Urinary bladder (tissue), 4 donors: Measurements from ENCODE around the gene CDSN. TPM values are rescaled to one million over a fixed set of nuclear protein-coding genes. Genes with fewer than 3 reads are reported as not detected.

Experiments used
- DNase-seq: peaks from one replicate; pipeline ENCODE4 v3.0.0-alpha.2; 2015; ENCODE audit errors: extremely low spot score
- H3K27ac ChIP-seq: one replicate; pipeline ENCODE4 v1.5.1; 2013; ENCODE audit warnings: low read depth, mild to moderate bottlenecking, moderate library complexity
- H3K36me3 ChIP-seq: one replicate; pipeline ENCODE4 v1.6.1; 2013; ENCODE audit warnings: mild to moderate bottlenecking, moderate library complexity; ENCODE audit not compliant: insufficient read depth
- H3K4me1 ChIP-seq: one replicate; pipeline ENCODE4 v1.6.1; 2013; ENCODE audit warnings: mild to moderate bottlenecking, moderate library complexity; ENCODE audit not compliant: insufficient read depth
- H3K4me3 ChIP-seq: one replicate; pipeline ENCODE4 v1.5.1; 2013; ENCODE audit warnings: low read depth, low read length
- WGBS: extraction: QIAGEN DNeasy Blood & Tissue Kit; methylation state at CpG from one replicate; pipeline ENCODE4 v1.1.7; 2013; 5-methylcytosine and 5-hydroxymethylcytosine counted together
- polyA plus RNA-seq: library from polyadenylated mRNA; stranded (reverse); fragments of 200-250 nt; gene quantifications from one replicate; pipeline ENCODE4 v1.2.3, GENCODE V29; 2013
- total RNA-seq: library from RNA; depleted of rRNA; stranded (reverse); fragments of >200 nt; gene quantifications from one replicate; pipeline ENCODE4 v1.2.3, GENCODE V29; 2014
- donor health status: healthy with polysubstance abuse.
- donor health status: healthy.

Gene CDSN
- total and polyA plus RNA-seq, 2 donors = not detected

DNA sequence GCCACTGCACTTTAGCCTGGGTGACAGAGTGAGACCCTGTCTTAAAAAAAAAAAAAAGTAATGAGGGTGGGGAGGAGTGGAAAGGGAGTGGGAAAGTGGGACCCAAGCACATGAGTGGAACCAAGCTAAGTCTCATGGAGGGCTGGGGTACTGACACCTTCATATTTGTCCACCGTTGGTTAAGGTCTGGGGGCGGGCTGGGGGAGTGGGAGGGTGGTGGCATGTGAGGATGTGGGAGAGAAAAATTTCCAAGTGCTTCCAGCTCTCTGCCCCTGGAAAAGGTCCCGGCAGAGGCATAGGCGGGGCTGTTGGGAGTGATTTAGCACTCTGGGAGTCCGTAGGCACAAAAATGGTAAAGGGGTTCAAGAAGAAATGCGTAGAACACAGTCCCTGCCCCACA is 12.6 kb upstream of the CDSN start:
- WGBS = 75% methylated on average over 6 of the region's 6 CpGs
- DNase-seq = no peak
- H3K27ac ChIP-seq = no peak overlapping the region
- H3K36me3 ChIP-seq = no peaks in the 10 kb centered on the region
- H3K4me3 ChIP-seq = no peak overlapping the region
- no peaks in the 10 kb centered on the region for H3K4me1 ChIP-seq

DNA sequence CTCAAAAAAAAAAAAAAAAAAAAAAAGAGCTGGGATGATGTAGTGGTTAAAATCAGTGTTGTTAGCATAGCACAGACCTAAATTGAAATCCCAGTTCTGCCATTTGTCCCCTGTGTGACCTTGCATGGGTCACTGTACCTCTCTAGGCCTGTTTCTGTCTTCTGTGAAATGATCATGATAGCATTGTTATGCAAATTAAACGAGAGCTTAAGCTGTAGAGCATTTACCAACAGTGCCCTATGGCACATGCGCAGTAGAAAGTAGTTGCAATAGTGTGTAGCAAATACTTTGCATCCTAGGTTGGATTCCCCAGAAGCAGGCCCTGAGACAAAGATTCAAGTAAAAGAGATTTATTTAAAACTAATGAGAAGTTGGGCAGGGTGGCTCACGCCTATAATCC is 11.3 kb upstream of the CDSN start:
- H3K4me1 ChIP-seq = no peaks in the 10 kb centered on the region
- no peak overlapping the region for H3K4me3 ChIP-seq
- DNase-seq = no peak
- H3K27ac ChIP-seq = no peak overlapping the region
- no peaks in the 10 kb centered on the region for H3K36me3 ChIP-seq
- 89% methylated on average over 3 of the region's 3 CpGs for WGBS

DNA sequence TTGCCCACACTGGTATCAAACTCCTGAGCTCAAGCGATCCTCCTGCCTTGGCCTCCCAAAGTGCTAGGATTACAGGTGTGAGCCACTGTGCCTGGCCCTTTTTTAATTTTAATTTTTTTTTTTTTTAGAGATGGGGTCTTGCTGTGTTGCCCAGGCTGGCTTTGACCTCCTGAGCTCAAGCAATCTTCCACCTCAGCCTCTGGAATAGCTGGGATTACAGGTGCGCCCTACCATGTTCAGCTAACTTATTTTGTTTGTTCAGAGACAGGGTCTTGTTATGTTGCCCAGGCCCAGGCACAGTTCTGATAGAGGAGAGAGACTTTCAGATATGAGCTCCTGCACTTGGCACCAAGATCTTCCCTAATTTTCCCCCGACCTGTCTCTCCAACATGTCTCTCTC is 10.5 kb upstream of the CDSN start:
- H3K4me1 ChIP-seq = no peaks in the 10 kb centered on the region
- H3K36me3 ChIP-seq = no peaks in the 10 kb centered on the region
- no peak overlapping the region for H3K27ac ChIP-seq
- no peak for DNase-seq
- no peak overlapping the region for H3K4me3 ChIP-seq
- 97% methylated on average over 3 of the region's 3 CpGs for WGBS

DNA sequence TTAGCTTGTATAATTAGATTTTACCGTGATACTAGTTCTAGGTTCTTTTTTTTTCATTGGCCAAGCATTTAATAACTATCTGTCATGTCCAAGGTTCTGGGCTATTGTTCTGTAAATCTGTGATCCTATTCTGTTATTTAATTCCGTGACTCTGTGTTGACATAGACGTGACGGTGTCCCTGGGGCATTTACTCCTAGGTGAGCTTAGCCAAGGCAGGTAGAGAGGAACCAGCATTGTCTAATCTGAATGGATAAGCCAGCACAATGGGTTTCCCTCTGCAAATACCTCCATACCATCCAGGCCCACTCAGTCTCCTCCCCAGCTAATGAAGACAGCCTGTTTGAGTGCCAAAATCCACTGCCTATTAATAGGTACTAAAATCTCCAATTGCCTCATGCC is 8.9 kb upstream of the CDSN start:
- Histone ChIP-seq H3K4me3 (no peak overlapping the region), H3K4me1 (no peaks in the 10 kb centered on the region), H3K36me3 (no peaks in the 10 kb centered on the region), H3K27ac (no peak overlapping the region)
- DNase-seq = no peak
- WGBS = 75% methylated on average over 4 of the region's 4 CpGs

GRCh38 chr6:31128093-31128676 is 7.9 kb upstream of the CDSN start:
- no peaks in the 10 kb centered on the region for H3K4me1 ChIP-seq
- WGBS = 8% methylated on average over 8 of the region's 8 CpGs

DNA sequence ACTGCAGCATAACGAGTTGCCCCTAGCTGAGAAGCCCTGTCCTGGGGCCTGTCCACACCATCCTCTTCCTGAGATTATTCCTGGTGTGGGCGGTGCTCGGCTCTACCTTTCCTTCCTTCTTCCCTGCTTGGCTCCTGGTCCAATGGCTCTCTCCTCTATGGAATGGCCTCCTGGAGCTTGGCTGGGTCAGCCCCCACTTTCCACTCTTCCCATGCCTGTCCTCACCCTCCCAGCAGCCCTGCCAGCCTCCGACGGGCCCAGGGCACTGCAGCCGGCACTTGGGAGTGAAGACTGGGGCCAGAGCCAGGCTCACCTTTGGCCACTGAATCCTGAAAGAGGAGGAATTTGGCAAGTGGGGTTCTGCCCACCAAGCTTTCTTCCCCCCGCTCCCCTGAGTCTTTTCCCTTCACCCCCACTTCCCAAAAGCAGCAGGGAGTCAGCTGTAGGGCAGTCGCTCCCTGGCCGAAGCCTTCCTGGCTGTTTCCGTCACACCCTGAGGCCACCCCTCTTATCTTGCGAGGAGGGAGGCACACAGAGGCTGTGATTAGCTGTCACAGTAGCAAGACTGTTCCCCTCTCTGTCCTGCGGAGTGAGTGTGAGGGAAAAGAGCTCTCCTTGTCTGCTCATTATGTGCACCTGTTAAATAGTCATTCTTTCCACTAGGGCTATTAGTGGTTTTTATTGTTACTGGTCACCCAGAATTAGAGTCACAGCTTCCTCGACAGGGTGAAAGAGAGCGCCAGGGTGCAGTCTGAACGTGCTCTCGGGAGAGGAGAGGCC is 6.3 kb upstream of the CDSN start:
- 69% methylated on average over 16 of the region's 16 CpGs for WGBS

More at GRCh38 chr6:31128093-31128676, 7.9 kb upstream of the CDSN start:
- H3K36me3 ChIP-seq = no peaks in the 10 kb centered on the region
- DNase-seq = no peak
- H3K27ac ChIP-seq = no peak overlapping the region
- H3K4me3 ChIP-seq = no peak overlapping the region

DNA sequence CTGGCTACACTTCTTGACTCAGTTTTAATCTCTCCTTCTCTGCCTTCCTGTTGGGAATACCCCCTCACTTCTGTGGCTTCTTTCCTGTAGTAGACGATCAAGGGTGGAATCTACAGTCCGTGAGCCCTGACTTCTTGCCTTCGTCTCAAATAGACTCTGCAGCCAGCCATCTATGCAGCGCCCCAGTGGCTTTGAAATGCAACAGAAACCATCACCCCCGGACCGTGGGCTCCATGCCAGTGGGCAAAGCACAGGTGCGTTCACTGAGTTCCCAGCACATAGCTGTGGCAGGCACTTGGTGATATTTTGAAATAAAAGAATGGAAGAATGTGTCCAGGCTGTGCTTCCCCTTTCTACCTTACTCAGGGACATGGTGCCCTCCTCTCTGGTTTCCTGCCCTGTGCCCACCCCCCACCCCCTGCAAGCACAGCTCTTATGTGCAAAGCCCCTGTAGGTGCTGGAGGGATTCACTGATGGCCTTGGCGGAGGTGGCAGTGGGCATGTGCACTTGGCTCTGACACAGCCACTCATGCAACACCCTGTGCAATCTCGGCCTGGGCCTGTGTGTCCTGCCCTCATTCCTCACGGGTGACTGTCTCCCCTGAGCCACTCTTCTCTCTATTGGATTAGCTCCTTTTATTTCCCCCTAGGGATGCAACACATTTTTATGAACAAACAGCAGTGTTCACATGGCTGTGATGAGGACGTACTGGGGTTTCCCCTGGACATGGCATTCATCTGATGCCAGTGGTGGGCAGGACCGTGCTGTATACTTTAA is 5.5 kb upstream of the CDSN start:
- no peak overlapping the region for H3K4me3 ChIP-seq
- H3K4me1 ChIP-seq = no peaks in the 10 kb centered on the region
- 70% methylated on average over 12 of the region's 12 CpGs for WGBS
- no peak for DNase-seq
- H3K27ac ChIP-seq = no peak overlapping the region
- H3K36me3 ChIP-seq = no peaks in the 10 kb centered on the region

More for the DNA sequence above, 6.3 kb upstream of the CDSN start:
- Histone ChIP-seq H3K4me3 (no peak overlapping the region), H3K4me1 (no peaks in the 10 kb centered on the region), H3K36me3 (no peaks in the 10 kb centered on the region), H3K27ac (no peak overlapping the region)
- DNase-seq = no peak

DNA sequence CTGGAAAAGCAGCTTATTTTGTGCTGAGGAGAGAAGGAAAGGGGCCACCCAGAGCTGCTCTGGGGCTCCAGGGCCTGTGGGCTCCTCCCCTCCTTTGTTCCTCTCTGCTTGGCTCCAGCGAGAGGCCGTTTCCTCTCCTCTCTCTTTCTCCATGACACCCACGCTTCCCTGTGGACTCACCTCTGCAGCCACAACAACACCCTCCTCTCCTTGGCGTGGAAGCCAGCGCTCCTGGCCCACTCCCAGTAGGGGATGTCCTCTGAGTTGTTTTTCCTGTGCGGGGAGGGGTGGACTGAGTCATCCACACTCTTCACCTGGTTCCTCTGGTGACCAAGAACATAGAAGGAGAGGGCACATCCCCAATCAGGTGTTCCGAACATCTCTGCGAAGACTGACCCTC is 4.9 kb upstream of the CDSN start:
- no peaks in the 10 kb centered on the region for H3K36me3 ChIP-seq
- no peak overlapping the region for H3K4me3 ChIP-seq
- 55% methylated on average over 8 of the region's 8 CpGs for WGBS
- H3K4me1 ChIP-seq = no peaks in the 10 kb centered on the region
- H3K27ac ChIP-seq = no peak overlapping the region
- no peak for DNase-seq

GRCh38 chr6:31122791-31123706 is 2.8 kb upstream of the CDSN start:
- H3K4me3 ChIP-seq = no peak overlapping the region
- H3K27ac ChIP-seq = peak overlapping the region; percentile 55
- H3K4me1 ChIP-seq = no peaks in the 10 kb centered on the region
- WGBS = 43% methylated on average over 16 of the region's 16 CpGs
- DNase-seq = peak; percentile 73
- no peaks in the 10 kb centered on the region for H3K36me3 ChIP-seq

DNA sequence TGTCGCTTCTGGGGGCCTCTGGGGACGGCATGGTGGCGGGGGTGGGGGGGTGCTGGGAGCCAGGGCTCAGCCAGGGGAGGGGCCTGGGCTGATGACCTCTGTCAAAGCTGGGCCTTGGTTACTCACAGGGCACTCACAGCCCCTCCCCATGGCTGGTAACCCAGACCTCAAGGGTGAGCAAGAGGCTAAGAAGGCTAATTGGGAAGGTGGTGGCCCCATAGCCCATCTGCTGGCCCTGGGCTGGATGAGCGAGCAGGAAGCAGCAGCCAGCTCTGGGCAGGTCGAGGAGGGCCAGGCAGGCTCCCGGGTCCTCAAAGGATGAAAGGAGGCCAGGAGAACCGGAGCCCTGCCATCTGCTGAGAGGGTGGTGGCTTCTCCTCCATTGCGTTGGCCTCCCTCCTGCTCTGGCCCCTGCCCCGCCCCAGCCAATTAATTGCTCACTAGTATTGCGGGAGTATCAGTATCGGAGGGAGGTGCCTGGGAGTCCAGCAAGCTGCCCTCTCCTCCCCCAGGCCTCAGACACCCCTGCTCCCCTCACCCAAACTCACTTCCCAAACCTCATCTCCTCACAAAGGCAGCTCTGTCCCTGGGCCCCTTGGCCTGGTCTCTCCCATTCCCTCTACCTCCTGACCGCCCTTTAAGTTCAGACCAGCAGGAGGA is 1.0 kb upstream of the CDSN start:
- WGBS = 88% methylated on average over 12 of the region's 12 CpGs

DNA sequence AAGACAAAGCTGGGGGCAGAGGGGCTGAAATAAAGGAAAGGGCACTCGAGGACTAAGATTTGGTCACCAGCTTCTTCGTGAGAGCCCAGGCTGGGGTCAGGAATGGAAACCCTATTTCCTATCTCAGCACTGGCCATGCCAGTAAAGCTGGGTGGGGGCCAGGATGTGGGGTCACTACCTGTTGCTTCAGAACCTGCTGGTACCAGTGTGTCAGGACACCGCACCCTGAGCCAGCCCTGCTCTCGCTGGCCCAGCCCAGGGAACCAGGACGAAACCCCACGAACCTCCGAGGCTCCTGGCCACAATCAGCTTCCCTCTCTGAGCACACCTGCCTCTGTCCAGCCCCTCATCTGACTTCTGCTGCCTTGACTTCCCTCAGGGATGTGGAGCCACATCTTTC is 2.1 kb downstream of the CDSN start:
- 83% methylated on average over 7 of the region's 7 CpGs for WGBS
- no peak overlapping the region for H3K27ac ChIP-seq
- DNase-seq = no peak
- no peaks in the 10 kb centered on the region for H3K4me1 ChIP-seq
- H3K36me3 ChIP-seq = no peaks in the 10 kb centered on the region
- H3K4me3 ChIP-seq = no peak overlapping the region

More for the DNA sequence above, 1.0 kb upstream of the CDSN start:
- DNase-seq = no peak
- Histone ChIP-seq H3K4me1 (no peaks in the 10 kb centered on the region), H3K4me3 (no peak overlapping the region), H3K27ac (no peak overlapping the region), H3K36me3 (no peaks in the 10 kb centered on the region)

DNA sequence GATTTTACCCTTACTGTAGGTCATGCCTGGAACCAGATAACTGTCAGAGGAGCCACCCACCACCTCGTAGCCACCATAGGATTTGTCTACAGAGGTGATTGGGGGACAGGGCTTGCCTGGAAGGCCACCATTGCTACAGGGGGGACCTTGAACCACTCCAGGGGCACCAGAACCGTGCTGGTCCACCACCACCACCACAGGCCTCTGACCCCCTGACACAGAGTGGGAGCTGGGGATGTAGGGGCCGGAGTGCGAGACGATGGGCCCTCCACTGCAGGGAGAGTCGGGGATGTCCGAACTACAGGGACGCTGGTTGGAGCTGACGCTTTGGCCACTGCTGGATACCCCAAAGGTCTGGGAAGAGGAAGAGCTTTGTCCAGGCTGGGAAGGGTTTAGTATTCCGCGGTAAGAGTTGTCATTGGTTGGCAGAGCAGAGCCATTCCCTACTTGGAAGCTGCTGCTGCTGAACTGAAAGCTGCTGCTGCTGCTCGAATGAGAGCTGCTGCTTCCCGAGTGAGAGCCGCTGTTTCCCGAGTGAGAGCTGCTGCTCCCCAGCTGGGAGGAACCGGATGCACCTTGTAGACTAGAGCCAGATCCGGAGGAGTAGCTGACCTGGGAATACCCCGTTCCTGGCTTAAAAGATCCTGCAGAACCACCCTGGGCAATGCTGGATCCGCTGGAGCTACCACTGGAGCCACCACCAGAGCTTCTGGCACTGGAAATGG is 3.4 kb downstream of the CDSN start:
- H3K36me3 ChIP-seq = no peaks in the 10 kb centered on the region
- 74% methylated on average over 19 of the region's 19 CpGs for WGBS
- no peaks in the 10 kb centered on the region for H3K4me1 ChIP-seq
- DNase-seq = no peak
- no peak overlapping the region for H3K4me3 ChIP-seq
- no peak overlapping the region for H3K27ac ChIP-seq
